HEK293 (cell line): ENCODE data around the gene GTPBP3.

Experiments
- HOXD13 ChIP-seq: sonication (generic); formaldehyde crosslinking; IDR thresholded peaks from 2 replicates; pipeline ENCODE4 v1.8.0; 2022; ENCODE audit warnings: missing genetic modification reagents, borderline replicate concordance
- INSM2 ChIP-seq: fragments of 450-650 bp; formaldehyde crosslinking; IDR thresholded peaks from 2 replicates; pipeline ENCODE4 v1.5.1; 2016; ENCODE audit warnings: missing biosample characterization, missing genetic modification characterization
- KLF9 ChIP-seq: fragments of 450-650 bp; formaldehyde crosslinking; IDR thresholded peaks from 2 replicates; pipeline ENCODE4 v1.5.1; 2016; ENCODE audit warnings: missing biosample characterization, missing genetic modification characterization, low read depth
- MYNN ChIP-seq: fragments of 450-650 bp; formaldehyde crosslinking; IDR thresholded peaks from 2 replicates; pipeline ENCODE4 v1.5.1; 2016; ENCODE audit warnings: missing biosample characterization, missing genetic modification characterization, borderline replicate concordance
- PRDM2 ChIP-seq: fragments of 450-650 bp; formaldehyde crosslinking; IDR thresholded peaks from 2 replicates; pipeline ENCODE4 v1.5.1; 2016; ENCODE audit warnings: missing biosample characterization, missing genetic modification characterization, borderline replicate concordance
- REPIN1 ChIP-seq: fragments of 450-650 bp; formaldehyde crosslinking; IDR thresholded peaks from 2 replicates; pipeline ENCODE4 v1.5.1; 2017; ENCODE audit warnings: missing biosample characterization, missing genetic modification characterization, low read depth
- SETDB1 ChIP-seq: IDR thresholded peaks from one replicate; pipeline ENCODE4 v1.6.1; 2017; ENCODE audit warnings: mild to moderate bottlenecking, low read length, moderate library complexity, mixed read lengths; ENCODE audit not compliant: insufficient read length
- TCF7L2 ChIP-seq: IDR thresholded peaks from 2 replicates; pipeline ENCODE4 v1.6.1; 2011; ENCODE audit warnings: low read depth, mild to moderate bottlenecking, inconsistent platforms, low read length, moderate library complexity, borderline replicate concordance
- TRIM28 ChIP-seq: IDR thresholded peaks from 2 replicates; pipeline ENCODE4 v1.6.1; 2011; ENCODE audit warnings: low read length, control low read depth, borderline replicate concordance
- WT1 ChIP-seq: fragments of 450-650 bp; formaldehyde crosslinking; IDR thresholded peaks from 2 replicates; pipeline ENCODE4 v1.5.1; 2016; ENCODE audit warnings: missing biosample characterization, missing genetic modification characterization
- ZBTB21 ChIP-seq: fragments of 450-650 bp; formaldehyde crosslinking; IDR thresholded peaks from 2 replicates; pipeline ENCODE4 v1.5.1; 2017; ENCODE audit warnings: missing biosample characterization, missing genetic modification characterization
- ZFP37 ChIP-seq: fragments of 450-650 bp; formaldehyde crosslinking; IDR thresholded peaks from 2 replicates; pipeline ENCODE4 v1.5.1; 2016; ENCODE audit warnings: missing biosample characterization, missing genetic modification characterization
- ZFP69B ChIP-seq: fragments of 450-650 bp; formaldehyde crosslinking; IDR thresholded peaks from 2 replicates; pipeline ENCODE4 v1.5.1; 2016; ENCODE audit warnings: missing biosample characterization, missing genetic modification characterization
- ZNF10 ChIP-seq: fragments of 450-650 bp; formaldehyde crosslinking; IDR thresholded peaks from 2 replicates; pipeline ENCODE4 v1.5.1; 2017; ENCODE audit warnings: missing biosample characterization, missing genetic modification characterization
- ZNF121 ChIP-seq: fragments of 450-650 bp; formaldehyde crosslinking; IDR thresholded peaks from 2 replicates; pipeline ENCODE4 v1.5.1; 2016; ENCODE audit warnings: missing biosample characterization, missing genetic modification characterization
- ZNF19 ChIP-seq: fragments of 450-650 bp; formaldehyde crosslinking; IDR thresholded peaks from 2 replicates; pipeline ENCODE4; 2016; ENCODE audit warnings: missing biosample characterization, missing genetic modification characterization, low read depth
- ZNF23 ChIP-seq: fragments of 450-650 bp; formaldehyde crosslinking; IDR thresholded peaks from 2 replicates; pipeline ENCODE4 v1.5.1; 2016; ENCODE audit warnings: missing biosample characterization, missing genetic modification characterization, borderline replicate concordance
- ZNF362 ChIP-seq: fragments of 450-650 bp; formaldehyde crosslinking; IDR thresholded peaks from 2 replicates; pipeline ENCODE4 v1.5.1; 2016; ENCODE audit warnings: missing biosample characterization, missing genetic modification characterization
- ZNF394 ChIP-seq: fragments of 450-650 bp; formaldehyde crosslinking; IDR thresholded peaks from 2 replicates; pipeline ENCODE4 v1.5.1; 2016; ENCODE audit warnings: missing biosample characterization, missing genetic modification characterization, mild to moderate bottlenecking, moderate library complexity, borderline replicate concordance
- ZNF449 ChIP-seq: fragments of 450-650 bp; formaldehyde crosslinking; IDR thresholded peaks from 2 replicates; pipeline ENCODE4 v1.5.1; 2017; ENCODE audit warnings: missing biosample characterization, mild to moderate bottlenecking, missing genetic modification characterization, moderate library complexity
- ZNF510 ChIP-seq: fragments of 450-650 bp; formaldehyde crosslinking; IDR thresholded peaks from 2 replicates; pipeline ENCODE4 v1.5.1; 2018; ENCODE audit warnings: mild to moderate bottlenecking, missing genetic modification characterization, missing biosample characterization; ENCODE audit not compliant: insufficient replicate concordance
- ZNF514 ChIP-seq: fragments of 450-650 bp; formaldehyde crosslinking; IDR thresholded peaks from 2 replicates; pipeline ENCODE4 v1.5.1; 2016; ENCODE audit warnings: missing biosample characterization, missing genetic modification characterization
- ZNF521 ChIP-seq: fragments of 450-650 bp; formaldehyde crosslinking; IDR thresholded peaks from 2 replicates; pipeline ENCODE4 v1.5.1; 2017; ENCODE audit warnings: missing biosample characterization, mild to moderate bottlenecking, missing genetic modification characterization
- ZNF560 ChIP-seq: fragments of 450-650 bp; formaldehyde crosslinking; IDR thresholded peaks from 2 replicates; pipeline ENCODE4 v1.5.1; 2017; ENCODE audit warnings: missing biosample characterization, missing genetic modification characterization, borderline replicate concordance
- ZNF600 ChIP-seq: fragments of 450-650 bp; formaldehyde crosslinking; IDR thresholded peaks from 2 replicates; pipeline ENCODE4 v1.5.1; 2016; ENCODE audit warnings: missing biosample characterization, missing genetic modification characterization
- ZNF610 ChIP-seq: fragments of 450-650 bp; formaldehyde crosslinking; IDR thresholded peaks from 2 replicates; pipeline ENCODE4 v1.5.1; 2016; ENCODE audit warnings: missing biosample characterization, missing genetic modification characterization, borderline replicate concordance
- ZNF621 ChIP-seq: fragments of 450-650 bp; formaldehyde crosslinking; IDR thresholded peaks from 2 replicates; pipeline ENCODE4 v1.5.1; 2017; ENCODE audit warnings: missing biosample characterization, missing genetic modification characterization
- ZNF660 ChIP-seq: fragments of 450-650 bp; IDR thresholded peaks from 2 replicates; pipeline ENCODE4 v1.5.1; 2018; ENCODE audit warnings: missing biosample characterization, mild to moderate bottlenecking, missing genetic modification characterization
- ZNF664 ChIP-seq: fragments of 450-650 bp; formaldehyde crosslinking; IDR thresholded peaks from 2 replicates; pipeline ENCODE4 v1.5.1; 2016; ENCODE audit warnings: missing biosample characterization, missing genetic modification characterization
- ZNF785 ChIP-seq: fragments of 450-650 bp; formaldehyde crosslinking; IDR thresholded peaks from 2 replicates; pipeline ENCODE4 v1.5.1; 2016; ENCODE audit warnings: missing biosample characterization, missing genetic modification characterization
- ZSCAN16 ChIP-seq: fragments of 450-650 bp; formaldehyde crosslinking; IDR thresholded peaks from 2 replicates; pipeline ENCODE4 v1.5.1; 2016; ENCODE audit warnings: missing biosample characterization, missing genetic modification characterization

Gene GTPBP3

GRCh38 chr19:17333611-17334413, 3.5 kb upstream of the GTPBP3 start (continued):
- TF ChIP-seq PRDM2 (tag by site-specific recombination) (no peak), TCF7L2 (no peak), ZNF510 (tag by site-specific recombination) (no peak), ZFP37 (tag by site-specific recombination) (no peak), ZSCAN16 (tag by site-specific recombination) (no peak), WT1 (tag by site-specific recombination) (peak; percentile 87), ZNF660 (no peak), ZFP69B (tag by site-specific recombination) (peak; percentile 30; the same call in 1 of the 2 replicates), ZNF621 (tag by site-specific recombination) (no peak), SETDB1 (no peak), ZNF23 (no peak), MYNN (tag by site-specific recombination) (no peak), ZNF610 (tag by site-specific recombination) (0 out of 2 replicates have a peak, but pooled peaks have one; percentile 33), ZNF121 (tag by site-specific recombination) (0 out of 2 replicates have a peak, but pooled peaks have one; percentile 40), ZNF785 (tag by site-specific recombination) (no peak), TRIM28 (no peak), ZBTB21 (tag by site-specific recombination) (peak; percentile 40; the same call in 1 of the 2 replicates), KLF9 (tag by site-specific recombination) (peak; percentile 59), HOXD13 (no peak), ZNF449 (no peak), INSM2 (tag by site-specific recombination) (peak; percentile 59), ZNF19 (tag by site-specific recombination) (no peak), ZNF362 (no peak), ZNF514 (tag by site-specific recombination) (no peak), ZNF10 (peak; percentile 78), ZNF394 (tag by site-specific recombination) (peak; percentile 57; the same call in 1 of the 2 replicates), ZNF560 (tag by site-specific recombination) (no peak), ZNF521 (tag by site-specific recombination) (no peak), ZNF600 (tag by site-specific recombination) (peak; percentile 17; the same call in 1 of the 2 replicates), ZNF664 (tag by site-specific recombination) (no peak), REPIN1 (tag by site-specific recombination) (no peak)
